Activated T-cell treated with anti-CD3 and anti-CD28 coated beads, Interleukin-2, amount 50 U/mL, for 72 hours (primary cell): ENCODE measurements around the gene E2F3. TPM values are rescaled to one million over a fixed set of nuclear protein-coding genes. Genes with fewer than 3 reads are reported as not detected.
A peak's percentile ranks its signal among the peaks of the same experiment; 100 is the strongest.

ENCODE experiments used
- ATAC-seq, 2 donors: fragments of 150-1000 bp; cut with Tn5 transposase; replicated peaks in 1 of 2; 2 replicates each; pipeline ENCODE4 v1.10.0; 2021; ENCODE audit warnings: moderate library complexity in 2 of 2, mild to moderate bottlenecking in 1 of 2
- DNase-seq, 2 donors: peaks; one replicate each; pipeline ENCODE4 v3.0.0; 2021 to 2022; ENCODE audit warnings: mixed read lengths in 1 of 2
- H3K27ac Mint-ChIP-seq: one replicate; pipeline ENCODE4 v1.8.0; 2022; ENCODE audit warnings: mild to moderate bottlenecking, moderate library complexity, mixed read lengths
- H3K27me3 Mint-ChIP-seq: one replicate; pipeline ENCODE4 v1.8.0; 2022; ENCODE audit warnings: low read depth, mixed read lengths
- H3K36me3 Mint-ChIP-seq, 2 donors: one replicate each; pipeline ENCODE4 v1.8.0; 2022; ENCODE audit warnings: mixed read lengths in 2 of 2, mild to moderate bottlenecking in 1 of 2; ENCODE audit not compliant: insufficient read depth in 2 of 2
- H3K4me1 Mint-ChIP-seq: one replicate; pipeline ENCODE4 v1.8.0; 2022; ENCODE audit warnings: low read depth, mixed read lengths
- H3K4me3 Mint-ChIP-seq, 2 donors: one replicate each; pipeline ENCODE4 v1.8.0; 2022; ENCODE audit warnings: mild to moderate bottlenecking in 2 of 2, mixed read lengths in 2 of 2, moderate library complexity in 2 of 2
- H3K9me3 Mint-ChIP-seq, 2 donors: one replicate each; pipeline ENCODE4 v1.8.0; 2022; ENCODE audit warnings: mixed read lengths in 2 of 2
- total RNA-seq, 2 donors: library from RNA; stranded (reverse); gene quantifications; one replicate each; pipeline ENCODE4 v1.2.3, GENCODE V29; 2022

Gene E2F3
- 10 to 100 TPM; 17.5 to 18.0 TPM for total RNA-seq

GRCh38 chr6:20401205-20402091, at the start of gene E2F3:
Gene E2F3 (plus strand): TSS chr6:20401879. CDS start chr6:20402233, 354 bp downstream.
- H3K9me3 Mint-ChIP-seq = no peaks in the 10 kb centered on the region

GRCh38 chr6:20352346-20352745, 49.3 kb upstream of the E2F3 start:
- ATAC-seq (peak; percentile 80 to 87), DNase-seq (peak in 1 of 2 donors; percentile 5)
- Mint-ChIP-seq H3K4me1 (peaks cover 13% of the 10 kb centered on the region), H3K9me3 (peaks cover 7 to 10% of the 10 kb centered on the region in 2 donors), H3K27me3 (no peaks in the 10 kb centered on the region), H3K36me3 (peaks cover 3 to 6% of the 10 kb centered on the region in 2 donors), H3K27ac (peak overlapping the region; percentile 59), H3K4me3 (peak overlapping the region in 1 of 2 donors; percentile 43)

More at GRCh38 chr6:20401205-20402091, at the start of gene E2F3:
- peaks cover 43% of the 10 kb centered on the region for H3K4me1 Mint-ChIP-seq
- peak within 1 kb of the TSS; percentile 97 to 100 for H3K4me3 Mint-ChIP-seq
- H3K27ac Mint-ChIP-seq = peak within 1 kb of the TSS; percentile 98
- peaks cover 3 to 9% of the 10 kb centered on the region in 2 donors for H3K36me3 Mint-ChIP-seq
- ATAC-seq (peak; percentile 78 to 83), DNase-seq (peak; percentile 97 to 99)
- H3K27me3 Mint-ChIP-seq = no peaks in the 10 kb centered on the region

DNA sequence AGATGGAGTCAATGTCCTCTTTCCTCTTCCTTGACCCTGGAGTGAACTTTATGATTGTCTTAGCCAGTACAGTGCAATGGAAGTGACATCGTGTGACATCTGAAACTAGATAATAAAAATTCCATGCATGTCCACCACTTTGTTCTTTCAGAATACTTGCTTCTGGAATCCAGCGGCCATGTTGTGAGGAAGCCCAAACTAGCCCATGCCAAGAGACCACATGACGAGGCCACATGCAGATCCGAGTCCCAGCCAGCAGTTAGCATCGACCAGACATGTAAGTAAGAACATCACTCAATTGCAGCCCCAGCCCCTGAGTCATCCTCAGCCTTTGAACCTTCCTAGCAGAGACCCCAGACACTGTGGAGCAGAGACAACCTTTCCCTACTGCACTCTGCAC, 48.5 kb upstream of the E2F3 start:
- Mint-ChIP-seq H3K4me3 (no peak overlapping the region), H3K27ac (no peak overlapping the region), H3K36me3 (peaks cover 3 to 6% of the 10 kb centered on the region in 2 donors), H3K27me3 (no peaks in the 10 kb centered on the region), H3K9me3 (peaks cover 7 to 9% of the 10 kb centered on the region in 2 donors), H3K4me1 (peaks cover 13% of the 10 kb centered on the region)
- ATAC-seq = no peak
- no peak for DNase-seq

GRCh38 chr6:20354366-20354765, 47.3 kb upstream of the E2F3 start:
- no peak overlapping the region for H3K4me3 Mint-ChIP-seq
- H3K27ac Mint-ChIP-seq = no peak overlapping the region
- no peak for DNase-seq
- peaks cover 13% of the 10 kb centered on the region for H3K4me1 Mint-ChIP-seq
- H3K9me3 Mint-ChIP-seq = peaks cover 7 to 9% of the 10 kb centered on the region in 2 donors
- ATAC-seq = no peak
- no peaks in the 10 kb centered on the region for H3K27me3 Mint-ChIP-seq
- H3K36me3 Mint-ChIP-seq = peaks cover 3 to 6% of the 10 kb centered on the region in 2 donors

DNA sequence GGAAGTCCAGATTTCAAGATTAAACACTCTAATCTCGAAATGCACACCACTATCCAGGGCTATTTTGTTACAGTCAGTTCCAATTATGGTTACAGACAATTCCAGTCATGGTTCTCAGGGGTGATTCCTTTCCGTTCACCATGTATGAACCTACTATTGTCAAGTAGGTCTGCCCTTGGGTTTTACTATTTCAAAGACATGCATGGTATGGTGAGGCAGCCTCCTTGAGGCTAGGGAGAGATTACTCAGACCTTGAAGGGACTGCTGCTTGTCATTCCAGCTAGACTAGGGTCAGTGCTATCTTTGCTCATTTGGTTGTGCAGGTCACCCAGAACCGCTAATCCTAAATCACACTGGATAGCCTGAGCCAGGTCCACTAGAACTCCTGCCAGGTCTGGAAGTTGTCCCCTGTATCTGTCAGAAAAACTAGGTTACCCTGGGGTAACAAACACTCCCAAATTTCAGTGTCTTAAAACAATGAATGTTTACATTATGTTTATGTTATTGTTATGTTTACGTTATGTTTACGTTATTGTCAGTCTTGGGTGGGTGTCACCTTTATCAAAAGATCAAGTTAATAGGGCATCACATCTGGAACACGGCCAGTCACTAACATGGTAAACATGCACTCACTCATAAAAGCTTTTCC, 41.1 kb upstream of the E2F3 start:
- H3K27ac Mint-ChIP-seq = no peak overlapping the region
- no peak for ATAC-seq
- DNase-seq = no peak
- no peaks in the 10 kb centered on the region for H3K27me3 Mint-ChIP-seq
- H3K4me3 Mint-ChIP-seq = no peak overlapping the region
- H3K4me1 Mint-ChIP-seq = peaks cover 9% of the 10 kb centered on the region
- H3K36me3 Mint-ChIP-seq = no peaks in the 10 kb centered on the region
- peaks cover 4 to 12% of the 10 kb centered on the region in 2 donors for H3K9me3 Mint-ChIP-seq

DNA sequence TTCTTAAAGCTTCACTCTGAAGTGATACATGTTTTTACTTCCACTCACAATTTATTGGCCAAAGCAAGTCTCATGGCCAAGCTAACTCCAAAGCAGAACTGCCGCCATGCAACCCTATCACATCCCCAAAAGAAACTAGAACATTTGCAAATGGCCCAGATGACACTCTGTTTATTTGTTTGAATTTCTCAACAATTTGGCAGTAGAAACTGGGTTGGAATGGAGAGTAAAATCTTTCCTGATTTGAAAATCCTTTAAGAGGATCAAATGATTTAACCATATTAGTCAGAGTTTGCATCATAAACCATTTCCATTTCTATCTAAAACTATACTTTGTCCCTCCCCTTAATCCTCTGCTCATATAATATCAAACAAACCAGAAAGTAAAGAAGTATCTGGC, 39.1 kb upstream of the E2F3 start:
- ATAC-seq = no peak
- no peaks in the 10 kb centered on the region for H3K27me3 Mint-ChIP-seq
- peaks cover 1 to 6% of the 10 kb centered on the region in 2 donors for H3K9me3 Mint-ChIP-seq
- no peak overlapping the region for H3K4me3 Mint-ChIP-seq
- DNase-seq = no peak
- H3K27ac Mint-ChIP-seq = no peak overlapping the region
- H3K36me3 Mint-ChIP-seq = no peaks in the 10 kb centered on the region
- peaks cover 29% of the 10 kb centered on the region for H3K4me1 Mint-ChIP-seq

GRCh38 chr6:20364327-20364726, 37.4 kb upstream of the E2F3 start:
- Mint-ChIP-seq H3K27me3 (no peaks in the 10 kb centered on the region), H3K9me3 (peaks cover 1 to 6% of the 10 kb centered on the region in 2 donors), H3K27ac (no peak overlapping the region), H3K36me3 (no peaks in the 10 kb centered on the region), H3K4me1 (peaks cover 45% of the 10 kb centered on the region), H3K4me3 (no peak overlapping the region)
- DNase-seq (no peak), ATAC-seq (peak; percentile 46 to 61)

DNA sequence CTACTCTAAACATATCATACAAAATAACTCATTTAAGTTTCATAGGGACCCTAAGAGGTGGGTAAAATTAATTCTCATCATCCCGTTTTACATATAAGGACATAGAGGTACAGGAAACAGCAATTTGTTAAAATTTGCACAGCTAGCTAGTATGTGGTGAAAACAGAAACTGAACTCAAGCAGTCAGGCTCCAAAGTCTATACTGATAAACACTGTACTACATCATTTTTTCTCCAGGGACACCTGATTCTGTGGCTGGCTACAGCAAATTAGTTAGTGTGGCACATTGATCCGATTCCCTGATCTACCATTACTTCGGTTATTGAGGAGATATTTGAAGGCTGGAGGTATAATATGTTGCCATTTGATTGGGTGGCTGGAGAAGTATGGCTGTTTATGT, 36.2 kb upstream of the E2F3 start:
- DNase-seq = no peak
- H3K27me3 Mint-ChIP-seq = no peaks in the 10 kb centered on the region
- peaks cover 5 to 6% of the 10 kb centered on the region in 2 donors for H3K9me3 Mint-ChIP-seq
- peak overlapping the region; percentile 57 to 80 for H3K4me3 Mint-ChIP-seq
- peak in 1 of 2 donors; percentile 38 for ATAC-seq
- peak overlapping the region; percentile 94 for H3K27ac Mint-ChIP-seq
- H3K4me1 Mint-ChIP-seq = peaks cover 56% of the 10 kb centered on the region
- H3K36me3 Mint-ChIP-seq = no peaks in the 10 kb centered on the region

- no peaks in the 10 kb centered on the region for H3K36me3 Mint-ChIP-seq
- H3K9me3 Mint-ChIP-seq = peaks cover 4 to 8% of the 10 kb centered on the region in 2 donors
- ATAC-seq (peak; percentile 46 to 50), DNase-seq (peak; percentile 23 to 33)
- peak overlapping the region; percentile 57 to 80 for H3K4me3 Mint-ChIP-seq
- H3K27me3 Mint-ChIP-seq = no peaks in the 10 kb centered on the region
- peak overlapping the region; percentile 94 for H3K27ac Mint-ChIP-seq
- peaks cover 60% of the 10 kb centered on the region for H3K4me1 Mint-ChIP-seq
Measured at GRCh38 chr6:20366082-20366830, 35.4 kb upstream of the E2F3 start.

DNA sequence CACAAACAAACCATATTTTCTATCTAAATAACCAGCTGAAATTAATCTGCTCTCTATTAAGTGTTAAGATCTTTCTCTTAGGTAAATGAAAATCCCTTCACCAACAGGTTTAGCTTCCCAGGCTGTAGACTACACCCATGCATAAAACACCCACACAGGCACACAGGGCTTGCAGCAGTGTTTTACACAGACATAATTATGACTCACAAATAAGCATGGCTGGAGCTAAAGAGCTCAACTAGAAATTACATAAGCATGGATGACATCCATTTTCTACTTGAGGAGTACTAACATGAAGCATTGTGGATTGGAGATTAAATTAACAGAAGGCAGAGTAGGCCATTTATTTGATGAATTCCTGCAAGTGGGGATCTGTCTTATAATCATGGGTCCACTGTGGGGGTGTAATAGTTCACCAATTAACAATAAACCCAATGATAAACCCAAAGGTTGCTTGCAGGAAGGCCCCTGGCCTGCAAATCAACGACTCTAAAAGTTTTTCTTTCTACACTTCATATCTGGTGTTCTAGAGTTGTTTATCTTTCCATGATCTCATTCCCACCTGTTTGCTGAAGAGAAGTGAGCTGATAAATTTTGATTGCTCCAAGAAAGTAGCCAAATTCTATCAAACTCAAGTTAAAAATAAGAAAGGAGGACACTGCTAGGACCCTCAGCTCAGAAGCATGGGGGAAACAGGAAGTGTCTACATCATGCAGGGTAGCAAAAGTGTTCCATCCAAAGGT, 33.8 kb upstream of the E2F3 start:
- peak overlapping the region; percentile 83 for H3K27ac Mint-ChIP-seq
- H3K27me3 Mint-ChIP-seq = no peaks in the 10 kb centered on the region
- ATAC-seq (peak; percentile 54 to 58), DNase-seq (peak in 1 of 2 donors; percentile 18)
- peaks cover 60% of the 10 kb centered on the region for H3K4me1 Mint-ChIP-seq
- H3K4me3 Mint-ChIP-seq = peak overlapping the region; percentile 24 to 48
- peaks cover 5 to 13% of the 10 kb centered on the region in 2 donors for H3K9me3 Mint-ChIP-seq
- H3K36me3 Mint-ChIP-seq = no peaks in the 10 kb centered on the region

GRCh38 chr6:20370393-20370792, 31.3 kb upstream of the E2F3 start:
- DNase-seq (no peak), ATAC-seq (no peak)
- H3K27me3 Mint-ChIP-seq = no peaks in the 10 kb centered on the region
- peak overlapping the region in 1 of 2 donors; percentile 17 for H3K4me3 Mint-ChIP-seq
- H3K4me1 Mint-ChIP-seq = peaks cover 53% of the 10 kb centered on the region
- no peaks in the 10 kb centered on the region for H3K36me3 Mint-ChIP-seq
- H3K9me3 Mint-ChIP-seq = peaks cover 5 to 13% of the 10 kb centered on the region in 2 donors
- H3K27ac Mint-ChIP-seq = peak overlapping the region; percentile 29

- Mint-ChIP-seq H3K4me1 (peaks cover 49% of the 10 kb centered on the region), H3K27me3 (no peaks in the 10 kb centered on the region), H3K36me3 (no peaks in the 10 kb centered on the region), H3K4me3 (no peak overlapping the region), H3K27ac (peak overlapping the region; percentile 29), H3K9me3 (peaks cover 5 to 13% of the 10 kb centered on the region in 2 donors)
- no peak for DNase-seq
- ATAC-seq = no peak
Measured at GRCh38 chr6:20370801-20371200, 30.9 kb upstream of the E2F3 start.
